Embryonic facial prominence (tissue), 1 donor: ENCODE measurements around the gene ZNF3.

Source experiments
- DNase-seq: peaks from one replicate; pipeline ENCODE4 v3.0.0-alpha.2; 2016; ENCODE audit errors: extremely low spot score

Gene ZNF3

GRCh38 chr7:100088621-100089457 is 7.3 kb upstream of the ZNF3 start, which contains the start of gene COPS6:
COPS6 (plus strand) TSS chr7:100088969; CDS start chr7:100088991, 22 bp downstream.
- peak; percentile 34 for DNase-seq

- no peak for DNase-seq
Measured at GRCh38 chr7:100088095-100088620, 6.6 kb upstream of the ZNF3 start.

GRCh38 chr7:100087055-100087750 is 5.7 kb upstream of the ZNF3 start:
- no peak for DNase-seq

GRCh38 chr7:100085515-100085914 is 4.0 kb upstream of the ZNF3 start:
- DNase-seq: no peak

- DNase-seq: no peak
Measured at GRCh38 chr7:100082978-100083377, 1.5 kb upstream of the ZNF3 start.

- DNase-seq: no peak
Measured at GRCh38 chr7:100080907-100081534, 502 bp downstream of the ZNF3 start.

- DNase-seq: no peak
Measured at GRCh38 chr7:100079024-100079560, 2.4 kb downstream of the ZNF3 start.

- no peak for DNase-seq
Measured at GRCh38 chr7:100077205-100077604, 4.3 kb downstream of the ZNF3 start.

GRCh38 chr7:100075418-100075817 is 6.1 kb downstream of the ZNF3 start:
- DNase-seq: no peak

GRCh38 chr7:100074841-100075240 is 6.7 kb downstream of the ZNF3 start:
- DNase-seq: no peak

- DNase-seq: no peak
Measured at GRCh38 chr7:100072462-100072861, 9.1 kb downstream of the ZNF3 start.

- DNase-seq: no peak
Measured at GRCh38 chr7:100071018-100071723, 10.4 kb downstream of the ZNF3 start.

- no peak for DNase-seq
Measured at GRCh38 chr7:100069991-100070390, 11.5 kb downstream of the ZNF3 start.

GRCh38 chr7:100066953-100067352 is 14.6 kb downstream of the ZNF3 start:
- no peak for DNase-seq

GRCh38 chr7:100065452-100066186 is 15.9 kb downstream of the ZNF3 start:
- DNase-seq: no peak

- DNase-seq: no peak
Measured at GRCh38 chr7:100064162-100064561, 17.4 kb downstream of the ZNF3 start.

- DNase-seq: no peak
Measured at GRCh38 chr7:100063376-100063775, 18.1 kb downstream of the ZNF3 start.

- DNase-seq: no peak
Measured at GRCh38 chr7:100061518-100062193, 19.9 kb downstream of the ZNF3 start.

GRCh38 chr7:100059251-100059739 is 22.2 kb downstream of the ZNF3 start:
- DNase-seq: no peak

GRCh38 chr7:100057006-100057405 is 24.5 kb downstream of the ZNF3 start:
- no peak for DNase-seq
